ENCODE measurements around the gene CTSE. TPM values are rescaled to one million over a fixed set of nuclear protein-coding genes. Genes with fewer than 3 reads are reported as not detected.

Gene CTSE
- total and polyA plus RNA-seq, 2 of the 8 experiments (the other 6 are each of a cell fraction or from before 2014, with no cell fraction given): 0.03 TPM; not detected in 1

DNA sequence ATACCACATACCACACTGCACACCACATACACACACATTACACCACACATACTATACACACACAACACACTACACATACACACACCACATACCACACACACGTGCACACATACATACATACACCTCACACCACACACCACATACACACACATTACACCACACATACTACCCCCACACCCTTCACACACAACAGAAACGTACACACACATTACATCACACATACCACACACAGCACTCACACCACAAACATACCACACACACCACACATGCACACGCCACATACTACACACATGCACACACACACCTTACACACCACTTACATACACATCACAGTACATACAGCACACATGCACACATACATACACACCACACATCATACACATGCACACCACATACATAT, 49.0 kb downstream of the CTSE start:
- Histone ChIP-seq H3K18ac (ENCODE audit: extremely low read depth, low read length) (no peak overlapping the region), H2BK15ac (ENCODE audit: low read length) (peak overlapping the region; percentile 24; the same call in 1 of the 2 replicates), H3K36me3 (ENCODE audit: control insufficient read depth in 2 of 4, insufficient read depth in 4 of 4, low read length in 3 of 4) (no peaks in the 10 kb centered on the region; a peak in 1 of 8 replicates), H3K27me3 (replicated peaks in 1 of 4; ENCODE audit: control insufficient read depth in 3 of 4, extremely low read depth in 1 of 4, insufficient read depth in 3 of 4, low read length in 3 of 4) (no peaks in the 10 kb centered on the region; a peak in 1 of 7 replicates), H4K8ac (ENCODE audit: extremely low read depth, insufficient read depth, low read length) (no peak overlapping the region; the same call in 1 of the 2 replicates), H4K5ac (ENCODE audit: insufficient read length, low read depth, low read length) (no peak overlapping the region), H3K79me1 (ENCODE audit: low read depth, low read length) (peaks cover 5% of the 10 kb centered on the region), H2BK5ac (ENCODE audit: low read depth, low read length) (no peak overlapping the region), H3K9me3 (ENCODE audit: insufficient read depth in 2 of 2, low read depth in 1 of 2, low read length in 1 of 2) (peaks cover 0 to 4% of the 10 kb centered on the region in 2 experiments; a peak in 1 of 4 replicates), H2BK20ac (ENCODE audit: low read length) (peak overlapping the region; percentile 6; the same call in 1 of the 2 replicates), H4K20me1 (replicated peaks in 1 of 2; ENCODE audit: control insufficient read depth in 1 of 2, insufficient read depth in 2 of 2, low read length in 2 of 2) (peaks cover 0 to 27% of the 10 kb centered on the region in 2 experiments), H2BK120ac (replicated peaks; ENCODE audit: low read depth, low read length) (no peak overlapping the region), H3K56ac (replicated peaks; ENCODE audit: insufficient read length, low read depth, low read length) (peak overlapping the region; percentile 100), H3K4ac (replicated peaks; ENCODE audit: insufficient read length, low read depth, low read length) (peak overlapping the region; percentile 75), H3K9ac (replicated peaks in 1 of 4; ENCODE audit: extremely low read depth in 1 of 4, low read depth in 3 of 4, low read length in 3 of 4) (no peak overlapping the region), H3K4me2 (ENCODE audit: insufficient read depth in 1 of 2, low read depth in 2 of 2, low read length in 2 of 2) (no peak overlapping the region), H2BK12ac (ENCODE audit: low read depth, low read length) (no peak overlapping the region; the same call in 1 of the 2 replicates), H3K79me2 (ENCODE audit: control insufficient read depth in 1 of 2, insufficient read depth in 2 of 2, low read length in 2 of 2) (no peaks in the 10 kb centered on the region), H3K27ac (ENCODE audit: low read depth, low read length) (no peak overlapping the region), H3K23me2 (ENCODE audit: low read depth, low read length) (peaks cover 27% of the 10 kb centered on the region), H2AK5ac (ENCODE audit: low read depth, low read length) (peak overlapping the region; percentile 99), H3K4me3 (ENCODE audit: extremely low read depth in 1 of 4, insufficient read depth in 2 of 4, low read depth in 3 of 4, low read length in 4 of 4) (no peak overlapping the region), H3K23ac (ENCODE audit: insufficient read length) (no peak overlapping the region), H2AFZ (ENCODE audit: low read length) (no peak overlapping the region), H3K4me1 (replicated peaks in 1 of 4; ENCODE audit: control insufficient read depth in 3 of 4, insufficient read depth in 4 of 4, low read length in 3 of 4) (no peaks in the 10 kb centered on the region; a peak in 2 of 7 replicates), H3K14ac (ENCODE audit: insufficient read length) (no peak overlapping the region), H4K91ac (replicated peaks; ENCODE audit: insufficient read length, low read length) (peak overlapping the region; percentile 92)
- CTCF ChIA-PET (ENCODE audit: partially characterized antibody): no interaction called here
- no peak for FAIRE-seq
- POLR2A ChIA-PET (ENCODE audit: partially characterized antibody): no interaction called here
- no peak for DNase-seq (ENCODE audit: low read depth in 1 of 2, low spot score in 2 of 2)
- WGBS, 2 experiments (ENCODE audit: extremely low coverage in 1 of 2, insufficient coverage in 1 of 2, insufficient read length in 1 of 2, insufficient replicate concordance in 2 of 2, low coverage in 1 of 2, low lambda C conversion rate in 2 of 2, missing lambda C conversion rate in 1 of 2): 100% methylated on average over 3 of the region's 3 CpGs; no CpG with 5 or more reads in 1 of the 2 experiments

All from H1 (cell line).